HepG2 (cell line): ENCODE results near the gene NDUFAF3. TPM values are rescaled to one million over a fixed set of nuclear protein-coding genes. Genes with fewer than 3 reads are reported as not detected.

Experiments
- CBX1 ChIP-seq: IDR thresholded peaks from one replicate; pipeline ENCODE4 v1.6.1; 2016; ENCODE audit warnings: antibody characterized with exemption, low read depth
- ERF ChIP-seq: IDR thresholded peaks from 2 replicates; pipeline ENCODE4 v1.6.1; 2018; ENCODE audit warnings: missing biosample characterization, missing genetic modification reagents
- FIP1L1 ChIP-seq: fragments of 200-400 bp; formaldehyde crosslinking; IDR thresholded peaks from 2 replicates; pipeline ENCODE4 v1.6.1; 2018; ENCODE audit warnings: low read depth, mild to moderate bottlenecking, low read length, moderate library complexity, borderline replicate concordance; ENCODE audit not compliant: insufficient read depth
- FOXM1 ChIP-seq: sonication (generic); formaldehyde crosslinking; IDR thresholded peaks from 2 replicates; pipeline ENCODE4 v1.5.0; 2020; ENCODE audit warnings: missing genetic modification reagents
- HNRNPK ChIP-seq: fragments of 200-400 bp; formaldehyde crosslinking; IDR thresholded peaks from 2 replicates; pipeline ENCODE4 v1.6.1; 2018; ENCODE audit warnings: low read length, low read depth, moderate library complexity, mild to moderate bottlenecking; ENCODE audit not compliant: poor library complexity, severe bottlenecking
- IRF2 ChIP-seq: IDR thresholded peaks from 2 replicates; pipeline ENCODE4 v1.6.1; 2018; ENCODE audit warnings: missing genetic modification reagents, missing compliant biosample characterization
- KDM5B ChIP-seq: sonication (generic); formaldehyde crosslinking; IDR thresholded peaks from 2 replicates; pipeline ENCODE4 v1.4.0; 2020; ENCODE audit warnings: missing genetic modification reagents, mild to moderate bottlenecking, borderline replicate concordance
- KLF13 ChIP-seq: sonication (generic); formaldehyde crosslinking; IDR thresholded peaks from 2 replicates; pipeline ENCODE4 v1.4.0; 2020; ENCODE audit warnings: mild to moderate bottlenecking, missing genetic modification reagents
- MED1 ChIP-seq: sonication (generic); formaldehyde crosslinking; IDR thresholded peaks from 2 replicates; pipeline ENCODE4 v1.4.0; 2020; ENCODE audit warnings: missing genetic modification reagents
- NFKBIZ ChIP-seq: IDR thresholded peaks from 2 replicates; pipeline ENCODE4 v1.6.1; 2018; ENCODE audit warnings: missing genetic modification reagents, missing compliant biosample characterization
- NPAS2 ChIP-seq: sonication (generic); formaldehyde crosslinking; IDR thresholded peaks from 2 replicates; pipeline ENCODE4 v1.8.0; 2022; ENCODE audit warnings: mild to moderate bottlenecking, missing genetic modification reagents, borderline replicate concordance
- SAFB2 ChIP-seq: sonication (generic); formaldehyde crosslinking; IDR thresholded peaks from 2 replicates; pipeline ENCODE4 v1.5.1; 2020; ENCODE audit warnings: missing genetic modification reagents, low read depth, mild to moderate bottlenecking, borderline replicate concordance
- ZNF446 ChIP-seq: sonication (generic); formaldehyde crosslinking; IDR thresholded peaks from 2 replicates; pipeline ENCODE4 v1.5.0; 2020; ENCODE audit warnings: mild to moderate bottlenecking, missing genetic modification reagents
- ZNF720 ChIP-seq: sonication (generic); formaldehyde crosslinking; IDR thresholded peaks from 2 replicates; pipeline ENCODE4 v1.4.0; 2020; ENCODE audit warnings: missing genetic modification reagents
- polyA plus RNA-seq, 8 experiments: library from polyadenylated mRNA; depleted of rRNA in 3 of 8; stranded (reverse) in 7 of 8; unstranded in 1 of 8; fragments of >200 nt; fragmentation: Illumina TruSeq in 4 of 8; extraction: Trizol in 4 of 8; gene quantifications; 2 replicates each; pipeline versions ENCODE4 v1.2.1 to v1.2.3, GENCODE V29; 2011 to 2016; ENCODE audit warnings: low read depth in 4 of 8, missing spikeins in 1 of 8, mixed read lengths in 1 of 8; ENCODE audit not compliant: insufficient read depth in 1 of 8
- total RNA-seq, 5 experiments: library from RNA; depleted of rRNA; stranded (reverse); fragments of >200 nt; fragmentation: Illumina TruSeq; extraction: Trizol; gene quantifications; 2 replicates each; pipeline ENCODE4 v1.2.3, GENCODE V29; 2016; ENCODE audit warnings: low read depth in 1 of 5
- TF ChIP-seq, protein P1 (sequence below): sonication (generic); formaldehyde crosslinking; IDR thresholded peaks from 2 replicates; pipeline ENCODE4 v1.4.0; 2020; ENCODE audit warnings: missing genetic modification reagents, borderline replicate concordance
- TF ChIP-seq, protein P2 (sequence below): sonication (generic); formaldehyde crosslinking; IDR thresholded peaks from 2 replicates; pipeline ENCODE4 v1.4.0; 2020; ENCODE audit warnings: mild to moderate bottlenecking, missing genetic modification reagents
- TF ChIP-seq, protein P3 (sequence below): fragments of 450-650 bp; IDR thresholded peaks from 2 replicates; pipeline ENCODE4 v1.6.1; 2017
- TF ChIP-seq, protein P4 (sequence below): sonication (generic); formaldehyde crosslinking; IDR thresholded peaks from 2 replicates; pipeline ENCODE4 v1.5.0; 2020; ENCODE audit warnings: mild to moderate bottlenecking, missing genetic modification reagents

Gene NDUFAF3
- total and polyA plus RNA-seq, 2 of the 13 experiments (the other 11 are each of a cell fraction or from before 2014, with no cell fraction given), result 39.0 to 50.0 TPM

DNA sequence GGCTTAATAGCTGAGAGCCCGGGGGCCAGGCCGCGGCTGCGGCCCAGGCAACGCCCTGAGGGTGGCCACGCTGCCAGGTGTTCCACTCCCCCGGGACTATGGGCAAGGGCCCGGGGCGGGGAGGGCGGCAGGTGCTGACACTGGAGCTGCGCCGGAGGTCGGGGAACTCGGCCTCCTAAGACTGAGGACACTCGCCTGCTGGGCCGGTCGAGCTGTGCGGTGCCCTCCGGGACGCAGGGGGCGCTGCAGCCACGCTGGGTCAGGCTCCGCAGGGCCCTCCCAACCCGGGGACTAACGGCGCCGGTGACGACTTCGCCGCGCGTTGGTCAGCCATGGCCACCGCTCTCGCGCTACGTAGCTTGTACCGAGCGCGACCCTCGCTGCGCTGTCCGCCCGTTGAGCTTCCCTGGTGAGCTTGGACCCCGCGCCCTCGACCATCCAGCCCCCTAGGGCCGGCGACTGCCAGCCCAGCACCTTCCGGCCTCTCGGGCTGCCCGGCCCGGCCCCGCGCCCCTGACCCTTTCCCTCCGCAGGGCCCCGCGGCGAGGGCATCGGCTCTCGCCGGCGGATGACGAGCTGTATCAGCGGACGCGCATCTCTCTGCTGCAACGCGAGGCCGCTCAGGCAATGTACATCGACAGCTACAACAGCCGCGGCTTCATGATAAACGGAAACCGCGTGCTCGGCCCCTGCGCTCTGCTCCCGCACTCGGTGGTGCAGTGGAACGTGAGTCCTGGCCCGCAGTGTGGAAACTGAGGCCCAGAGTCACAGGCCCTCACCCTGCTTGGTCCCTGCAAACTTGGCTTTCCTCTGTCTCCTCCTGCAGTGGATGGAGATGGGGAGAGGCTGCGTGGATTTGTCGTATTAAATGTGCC lies at the start of gene NDUFAF3 (continued):
- TF ChIP-seq, protein P1, sequence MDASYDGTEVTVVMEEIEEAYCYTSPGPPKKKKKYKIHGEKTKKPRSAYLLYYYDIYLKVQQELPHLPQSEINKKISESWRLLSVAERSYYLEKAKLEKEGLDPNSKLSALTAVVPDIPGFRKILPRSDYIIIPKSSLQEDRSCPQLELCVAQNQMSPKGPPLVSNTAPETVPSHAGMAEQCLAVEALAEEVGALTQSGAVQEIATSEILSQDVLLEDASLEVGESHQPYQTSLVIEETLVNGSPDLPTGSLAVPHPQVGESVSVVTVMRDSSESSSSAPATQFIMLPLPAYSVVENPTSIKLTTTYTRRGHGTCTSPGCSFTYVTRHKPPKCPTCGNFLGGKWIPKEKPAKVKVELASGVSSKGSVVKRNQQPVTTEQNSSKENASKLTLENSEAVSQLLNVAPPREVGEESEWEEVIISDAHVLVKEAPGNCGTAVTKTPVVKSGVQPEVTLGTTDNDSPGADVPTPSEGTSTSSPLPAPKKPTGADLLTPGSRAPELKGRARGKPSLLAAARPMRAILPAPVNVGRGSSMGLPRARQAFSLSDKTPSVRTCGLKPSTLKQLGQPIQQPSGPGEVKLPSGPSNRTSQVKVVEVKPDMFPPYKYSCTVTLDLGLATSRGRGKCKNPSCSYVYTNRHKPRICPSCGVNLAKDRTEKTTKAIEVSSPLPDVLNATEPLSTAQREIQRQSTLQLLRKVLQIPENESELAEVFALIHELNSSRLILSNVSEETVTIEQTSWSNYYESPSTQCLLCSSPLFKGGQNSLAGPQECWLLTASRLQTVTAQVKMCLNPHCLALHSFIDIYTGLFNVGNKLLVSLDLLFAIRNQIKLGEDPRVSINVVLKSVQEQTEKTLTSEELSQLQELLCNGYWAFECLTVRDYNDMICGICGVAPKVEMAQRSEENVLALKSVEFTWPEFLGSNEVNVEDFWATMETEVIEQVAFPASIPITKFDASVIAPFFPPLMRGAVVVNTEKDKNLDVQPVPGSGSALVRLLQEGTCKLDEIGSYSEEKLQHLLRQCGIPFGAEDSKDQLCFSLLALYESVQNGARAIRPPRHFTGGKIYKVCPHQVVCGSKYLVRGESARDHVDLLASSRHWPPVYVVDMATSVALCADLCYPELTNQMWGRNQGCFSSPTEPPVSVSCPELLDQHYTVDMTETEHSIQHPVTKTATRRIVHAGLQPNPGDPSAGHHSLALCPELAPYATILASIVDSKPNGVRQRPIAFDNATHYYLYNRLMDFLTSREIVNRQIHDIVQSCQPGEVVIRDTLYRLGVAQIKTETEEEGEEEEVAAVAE (CRISPR knock-in tag), result no peak; the same call in 1 of the 2 replicates
- TF ChIP-seq ZNF446 (CRISPR knock-in tag) (no peak; the same call in 1 of the 2 replicates), IRF2 (0 out of 2 replicates have a peak, but pooled peaks have one; percentile 66), MED1 (peak; percentile 82), SAFB2 (CRISPR knock-in tag) (peak; percentile 81), KDM5B (CRISPR knock-in tag) (peak; percentile 61; the same call in 1 of the 2 replicates), NPAS2 (CRISPR knock-in tag) (no peak), ZNF720 (CRISPR knock-in tag) (no peak), KLF13 (no peak), NFKBIZ (CRISPR knock-in tag) (no peak; the same call in 1 of the 2 replicates), FIP1L1 (no peak), HNRNPK (peak; percentile 76), FOXM1 (0 out of 2 replicates have a peak, but pooled peaks have one; percentile 37), CBX1 (no peak), ERF (no peak; the same call in 1 of the 2 replicates)
- TF ChIP-seq, protein P2, sequence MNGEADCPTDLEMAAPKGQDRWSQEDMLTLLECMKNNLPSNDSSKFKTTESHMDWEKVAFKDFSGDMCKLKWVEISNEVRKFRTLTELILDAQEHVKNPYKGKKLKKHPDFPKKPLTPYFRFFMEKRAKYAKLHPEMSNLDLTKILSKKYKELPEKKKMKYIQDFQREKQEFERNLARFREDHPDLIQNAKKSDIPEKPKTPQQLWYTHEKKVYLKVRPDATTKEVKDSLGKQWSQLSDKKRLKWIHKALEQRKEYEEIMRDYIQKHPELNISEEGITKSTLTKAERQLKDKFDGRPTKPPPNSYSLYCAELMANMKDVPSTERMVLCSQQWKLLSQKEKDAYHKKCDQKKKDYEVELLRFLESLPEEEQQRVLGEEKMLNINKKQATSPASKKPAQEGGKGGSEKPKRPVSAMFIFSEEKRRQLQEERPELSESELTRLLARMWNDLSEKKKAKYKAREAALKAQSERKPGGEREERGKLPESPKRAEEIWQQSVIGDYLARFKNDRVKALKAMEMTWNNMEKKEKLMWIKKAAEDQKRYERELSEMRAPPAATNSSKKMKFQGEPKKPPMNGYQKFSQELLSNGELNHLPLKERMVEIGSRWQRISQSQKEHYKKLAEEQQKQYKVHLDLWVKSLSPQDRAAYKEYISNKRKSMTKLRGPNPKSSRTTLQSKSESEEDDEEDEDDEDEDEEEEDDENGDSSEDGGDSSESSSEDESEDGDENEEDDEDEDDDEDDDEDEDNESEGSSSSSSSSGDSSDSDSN, result peak; percentile 77; the same call in 1 of the 2 replicates
- TF ChIP-seq, protein P3, sequence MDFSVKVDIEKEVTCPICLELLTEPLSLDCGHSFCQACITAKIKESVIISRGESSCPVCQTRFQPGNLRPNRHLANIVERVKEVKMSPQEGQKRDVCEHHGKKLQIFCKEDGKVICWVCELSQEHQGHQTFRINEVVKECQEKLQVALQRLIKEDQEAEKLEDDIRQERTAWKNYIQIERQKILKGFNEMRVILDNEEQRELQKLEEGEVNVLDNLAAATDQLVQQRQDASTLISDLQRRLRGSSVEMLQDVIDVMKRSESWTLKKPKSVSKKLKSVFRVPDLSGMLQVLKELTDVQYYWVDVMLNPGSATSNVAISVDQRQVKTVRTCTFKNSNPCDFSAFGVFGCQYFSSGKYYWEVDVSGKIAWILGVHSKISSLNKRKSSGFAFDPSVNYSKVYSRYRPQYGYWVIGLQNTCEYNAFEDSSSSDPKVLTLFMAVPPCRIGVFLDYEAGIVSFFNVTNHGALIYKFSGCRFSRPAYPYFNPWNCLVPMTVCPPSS, result no peak
- TF ChIP-seq, protein P4, sequence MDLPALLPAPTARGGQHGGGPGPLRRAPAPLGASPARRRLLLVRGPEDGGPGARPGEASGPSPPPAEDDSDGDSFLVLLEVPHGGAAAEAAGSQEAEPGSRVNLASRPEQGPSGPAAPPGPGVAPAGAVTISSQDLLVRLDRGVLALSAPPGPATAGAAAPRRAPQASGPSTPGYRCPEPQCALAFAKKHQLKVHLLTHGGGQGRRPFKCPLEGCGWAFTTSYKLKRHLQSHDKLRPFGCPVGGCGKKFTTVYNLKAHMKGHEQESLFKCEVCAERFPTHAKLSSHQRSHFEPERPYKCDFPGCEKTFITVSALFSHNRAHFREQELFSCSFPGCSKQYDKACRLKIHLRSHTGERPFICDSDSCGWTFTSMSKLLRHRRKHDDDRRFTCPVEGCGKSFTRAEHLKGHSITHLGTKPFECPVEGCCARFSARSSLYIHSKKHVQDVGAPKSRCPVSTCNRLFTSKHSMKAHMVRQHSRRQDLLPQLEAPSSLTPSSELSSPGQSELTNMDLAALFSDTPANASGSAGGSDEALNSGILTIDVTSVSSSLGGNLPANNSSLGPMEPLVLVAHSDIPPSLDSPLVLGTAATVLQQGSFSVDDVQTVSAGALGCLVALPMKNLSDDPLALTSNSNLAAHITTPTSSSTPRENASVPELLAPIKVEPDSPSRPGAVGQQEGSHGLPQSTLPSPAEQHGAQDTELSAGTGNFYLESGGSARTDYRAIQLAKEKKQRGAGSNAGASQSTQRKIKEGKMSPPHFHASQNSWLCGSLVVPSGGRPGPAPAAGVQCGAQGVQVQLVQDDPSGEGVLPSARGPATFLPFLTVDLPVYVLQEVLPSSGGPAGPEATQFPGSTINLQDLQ (CRISPR knock-in tag), result peak; percentile 76; the same call in 1 of the 2 replicates
